ENCODE measurements around the gene TBX1.
"Not testable (repeated sequence)": the region's sequence is repeated elsewhere in the genome, so short reads cannot be mapped to it uniquely, and the experiment has no call there.

TBX1 gene

DNA sequence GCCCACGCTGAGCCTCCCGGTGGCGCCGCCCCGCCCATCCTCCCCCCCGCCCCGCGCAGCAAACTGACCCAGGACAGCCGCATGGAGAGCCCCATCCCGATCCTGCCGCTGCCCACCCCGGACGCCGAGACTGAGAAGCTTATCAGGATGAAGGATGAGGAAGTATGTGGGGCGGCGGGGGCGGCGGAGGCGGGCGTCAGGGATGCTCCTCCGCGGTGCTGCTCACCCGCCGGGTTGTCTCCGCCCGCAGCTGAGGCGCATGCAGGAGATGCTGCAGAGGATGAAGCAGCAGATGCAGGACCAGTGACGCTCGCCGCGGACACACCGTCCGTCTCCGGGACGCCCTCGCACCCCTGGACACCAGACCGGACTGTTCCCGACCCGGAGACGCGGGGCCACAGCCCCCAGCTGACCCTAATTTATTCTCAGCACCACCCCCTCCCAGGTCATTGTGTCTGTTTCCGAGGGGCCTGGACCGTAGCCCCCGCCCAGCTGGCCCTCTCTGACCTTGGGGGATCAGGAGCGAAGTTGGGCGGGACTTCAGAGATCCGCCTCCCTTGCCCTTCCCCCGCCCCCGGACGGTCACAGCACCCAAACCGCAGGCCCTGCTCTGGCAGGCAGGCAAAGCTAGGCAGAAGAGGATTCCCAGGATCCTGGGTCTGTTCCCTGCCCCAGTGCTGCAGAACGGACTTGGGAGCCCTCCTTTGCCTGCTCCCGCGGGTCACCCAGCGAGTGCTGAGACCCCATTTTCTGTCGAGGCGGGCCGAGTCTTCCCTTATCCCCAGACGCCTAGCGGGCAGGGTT is 38.2 kb upstream of the TBX1 start:
- H3K4me3 ChIP-seq (ENCODE audit: low read depth, low read length) = no peak overlapping the region
- DNase-seq (ENCODE audit: low read depth) = no peak

DNA sequence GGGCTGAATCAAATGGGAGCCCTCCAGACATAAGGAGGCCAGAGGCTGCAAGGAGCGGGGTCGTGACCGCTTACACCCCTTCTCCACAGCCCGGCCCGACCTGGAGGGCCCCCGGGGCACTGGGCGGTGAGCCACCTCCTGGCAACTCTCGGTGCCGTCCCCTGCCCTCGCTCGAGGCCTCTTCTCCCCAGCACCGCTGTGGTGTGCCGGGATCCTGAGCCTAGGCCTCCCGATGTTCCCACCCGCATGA is 37.7 kb upstream of the TBX1 start:
- no peak for DNase-seq (ENCODE audit: low read depth)
- no peak overlapping the region for H3K4me3 ChIP-seq (ENCODE audit: low read depth, low read length)

- no peak for DNase-seq (ENCODE audit: low read depth)
- no peak within 1 kb of the TSS for H3K4me3 ChIP-seq (ENCODE audit: low read depth, low read length)
Observed at GRCh38 chr22:19723232-19723982, 37.2 kb upstream of the TBX1 start, which contains the start of gene GP1BB. Gene GP1BB (plus strand): TSS chr22:19723539. CDS start chr22:19723570, 31 bp downstream.

GRCh38 chr22:19723983-19724827 is 36.4 kb upstream of the TBX1 start:
- DNase-seq (ENCODE audit: low read depth) = no peak
- H3K4me3 ChIP-seq (ENCODE audit: low read depth, low read length) = no peak overlapping the region

- no peak for DNase-seq (ENCODE audit: low read depth)
- no peak overlapping the region for H3K4me3 ChIP-seq (ENCODE audit: low read depth, low read length)
Observed at GRCh38 chr22:19724927-19725661, 35.5 kb upstream of the TBX1 start.

- H3K4me3 ChIP-seq (ENCODE audit: low read depth, low read length); DNase-seq (ENCODE audit: low read depth): not testable (repeated sequence)
Observed at GRCh38 chr22:19726064-19726788, 34.4 kb upstream of the TBX1 start.

- H3K4me3 ChIP-seq (ENCODE audit: low read depth, low read length) = no peak overlapping the region
- DNase-seq (ENCODE audit: low read depth) = no peak
Observed at GRCh38 chr22:19727310-19728150, 33.0 kb upstream of the TBX1 start.

DNA sequence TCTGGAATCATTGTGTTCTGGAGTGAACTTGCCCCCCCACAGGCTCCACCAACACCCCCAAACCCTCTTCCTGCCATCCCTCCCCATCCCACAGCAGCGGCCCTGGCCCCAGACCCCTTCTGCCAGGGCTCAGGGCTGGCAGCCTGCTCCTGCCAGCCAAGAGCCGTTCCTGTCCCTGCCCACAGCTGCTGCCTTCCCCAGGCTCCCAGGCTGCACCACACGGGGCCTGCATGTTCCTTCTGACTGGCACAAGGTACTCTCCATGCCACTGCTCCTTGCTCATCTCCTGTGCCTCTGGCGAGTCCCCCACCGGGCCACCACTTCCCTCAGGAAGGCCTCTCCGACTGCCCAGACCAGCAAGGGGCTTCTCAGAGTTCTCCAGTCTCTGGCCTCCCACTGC is 32.3 kb upstream of the TBX1 start:
- DNase-seq (ENCODE audit: low read depth) = no peak
- no peak overlapping the region for H3K4me3 ChIP-seq (ENCODE audit: low read depth, low read length)

- DNase-seq (ENCODE audit: low read depth) = no peak
- H3K4me3 ChIP-seq (ENCODE audit: low read depth, low read length) = no peak overlapping the region
Observed at GRCh38 chr22:19728836-19729235, 31.7 kb upstream of the TBX1 start.

DNA sequence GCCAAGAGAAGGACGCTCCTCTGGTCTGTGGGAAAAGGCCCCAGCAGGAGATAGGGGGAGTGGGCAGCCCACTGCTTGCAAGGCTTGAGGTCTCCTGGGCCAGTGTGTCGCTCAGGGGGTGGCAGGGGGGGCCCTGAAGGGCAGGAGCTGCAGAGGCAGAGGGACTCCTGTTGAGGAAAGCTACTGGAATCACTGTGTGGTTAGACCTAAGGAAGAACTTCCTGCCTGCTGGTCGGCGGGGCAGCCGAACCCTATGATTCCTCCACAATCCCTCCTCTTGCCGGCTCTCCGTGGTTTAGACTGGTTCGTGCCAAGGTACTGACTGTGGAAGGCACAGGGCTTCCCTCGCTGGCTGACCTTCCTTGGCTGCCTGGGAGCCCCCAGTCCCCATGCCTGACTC is 31.1 kb upstream of the TBX1 start:
- H3K4me3 ChIP-seq (ENCODE audit: low read depth, low read length) = no peak overlapping the region
- DNase-seq (ENCODE audit: low read depth) = no peak

GRCh38 chr22:19730198-19730597 is 30.4 kb upstream of the TBX1 start:
- no peak for DNase-seq (ENCODE audit: low read depth)
- no peak overlapping the region for H3K4me3 ChIP-seq (ENCODE audit: low read depth, low read length)

GRCh38 chr22:19730655-19731360 is 29.8 kb upstream of the TBX1 start:
- peak; percentile 15 for DNase-seq (ENCODE audit: low read depth)
- H3K4me3 ChIP-seq (ENCODE audit: low read depth, low read length) = peak overlapping the region; percentile 47

DNA sequence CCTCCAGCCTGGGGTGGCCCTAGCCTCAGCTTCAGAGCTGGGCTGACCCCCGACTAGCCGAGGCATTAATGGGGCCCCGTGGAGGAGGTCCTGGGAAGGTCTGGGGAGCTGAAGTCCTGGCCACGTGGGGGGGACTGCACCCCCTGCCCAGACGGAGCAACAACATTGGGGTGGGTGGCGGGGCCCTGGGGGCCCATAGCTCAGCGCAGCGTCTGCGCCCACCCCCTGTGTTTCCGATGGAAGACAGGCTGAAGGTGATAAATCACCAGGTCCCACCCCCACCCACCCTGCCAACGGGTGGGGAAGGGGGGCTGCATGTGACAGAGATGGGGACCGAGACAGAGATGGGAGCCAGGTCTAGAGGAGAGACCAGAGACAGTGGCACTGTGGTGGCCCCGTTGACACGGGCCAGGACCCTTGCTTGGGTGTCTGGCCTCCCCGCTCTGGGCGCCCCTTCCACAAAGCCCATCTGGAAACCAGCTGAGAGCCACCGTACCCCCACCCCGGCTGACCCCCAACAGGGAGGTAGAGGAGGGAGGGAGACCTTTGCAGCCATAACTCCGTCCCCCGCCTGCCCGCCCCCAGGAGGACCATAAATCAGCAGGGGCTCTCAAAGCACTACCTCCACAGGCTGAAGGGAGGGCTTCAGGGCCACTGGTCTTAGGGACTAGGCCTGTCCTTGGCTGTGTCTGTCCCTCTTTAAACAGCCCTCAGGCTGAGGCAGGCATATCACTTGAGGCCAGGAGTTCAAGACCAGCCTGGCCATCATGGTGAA is 29.0 kb upstream of the TBX1 start:
- H3K4me3 ChIP-seq (ENCODE audit: low read depth, low read length) = no peak overlapping the region
- no peak for DNase-seq (ENCODE audit: low read depth)

GRCh38 chr22:19732403-19733113 is 28.0 kb upstream of the TBX1 start:
- H3K4me3 ChIP-seq (ENCODE audit: low read depth, low read length) = no peak overlapping the region
- no peak for DNase-seq (ENCODE audit: low read depth)

- no peak overlapping the region for H3K4me3 ChIP-seq (ENCODE audit: low read depth, low read length)
- no peak for DNase-seq (ENCODE audit: low read depth)
Observed at GRCh38 chr22:19733755-19734154, 26.8 kb upstream of the TBX1 start.

DNA sequence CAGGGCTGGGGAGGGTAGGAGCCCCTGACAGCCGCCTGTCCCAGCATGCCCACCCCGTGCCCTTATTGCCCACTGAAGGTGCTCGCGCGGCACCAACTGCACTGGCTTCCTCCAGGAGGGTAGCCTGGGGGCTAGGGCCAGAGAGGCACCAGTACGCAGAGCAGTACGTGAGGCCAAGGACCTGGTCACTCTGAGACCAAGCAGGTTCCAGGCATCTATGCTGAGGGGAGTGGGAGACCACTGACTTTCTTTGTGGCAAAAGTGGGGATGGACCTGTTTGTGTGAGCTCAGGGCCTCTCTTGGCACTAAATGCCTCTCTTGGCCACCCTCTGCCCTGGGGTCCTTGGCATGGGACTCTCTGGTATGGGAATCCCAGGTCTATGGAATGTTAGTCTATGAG is 26.4 kb upstream of the TBX1 start:
- H3K4me3 ChIP-seq (ENCODE audit: low read depth, low read length) = no peak overlapping the region
- DNase-seq (ENCODE audit: low read depth) = no peak
